K562 (cell line): ENCODE measurements around the gene MYO3B. TPM values are rescaled to one million over a fixed set of nuclear protein-coding genes. Genes with fewer than 3 reads are reported as not detected.

Experiments used
- ATAC-seq: fragments of 200-7000 bp; cut with Tn5 transposase; 3 replicates; pipeline ENCODE4 v1.9.1; 2020; ENCODE audit warnings: moderate library complexity
- BruUV-seq: library from RNA; stranded (reverse); fragments of 400-500 nt; replicated peaks from 2 replicates; lab custom pipeline; 2021; lab: Mats Ljungman, UMichigan
- CTCF ChIA-PET: fragments of 300-600 bp; formaldehyde crosslinking; extraction: SDS; loops from one replicate; lab custom pipeline; 2021; ENCODE audit warnings: low intra/inter-chr PET ratio; lab: Yijun Ruan, JAX
- POLR2A ChIA-PET: fragments of 300-600, 350-650 bp; sonication (Branson Sonifier 250); formaldehyde crosslinking; extraction: SDS; loops from one replicate; lab custom pipeline; 2021; ENCODE audit warnings: antibody characterized with exemption, inconsistent platforms; lab: Yijun Ruan, JAX
- DNase-seq, 4 experiments: peaks; one replicate each; pipeline versions ENCODE4 v3.0.0 to v3.0.0-alpha.2; 2011 to 2018; ENCODE audit warnings: low spot score in 3 of 4, mixed read lengths in 3 of 4; ENCODE audit errors: extremely low read depth in 1 of 4
- FAIRE-seq: peaks from 2 replicates; lab custom pipeline; 2011; peaks lifted over from hg19 to GRCh38; lab: Jason Lieb, UNC
- H2AFZ ChIP-seq: 2 replicates; pipeline ENCODE4 v1.6.0; 2011; ENCODE audit warnings: low read depth, low read length, control low read depth, inconsistent platforms
- H3K27ac ChIP-seq: fragments of 200-600 bp; 3 replicates; pipeline ENCODE4 v1.8.0; 2011; ENCODE audit warnings: low read depth, mild to moderate bottlenecking, control low read depth, inconsistent platforms, low read length, moderate library complexity, mixed read lengths; ENCODE audit errors: extremely low read depth
- H3K27me3 ChIP-seq, 2 experiments: fragments of 300-600 bp in 1 of 2; 2 replicates in 1 of 2; 3 replicates in 1 of 2; pipeline versions ENCODE4 v1.6.0 to v1.8.0; 2011; ENCODE audit warnings: inconsistent platforms in 2 of 2, low read length in 2 of 2, mild to moderate bottlenecking in 1 of 2, mixed read lengths in 1 of 2, moderate library complexity in 1 of 2; ENCODE audit not compliant: control insufficient read depth in 2 of 2, insufficient read depth in 2 of 2
- H3K36me3 ChIP-seq: fragments of 300-600 bp; 3 replicates; pipeline ENCODE4 v1.8.0; 2011; ENCODE audit warnings: mild to moderate bottlenecking, low read length, inconsistent platforms; ENCODE audit not compliant: control insufficient read depth, insufficient read depth
- H3K4me1 ChIP-seq, 2 experiments: fragments of 200-600 bp in 1 of 2; replicated peaks in 1 of 2; 2 replicates in 1 of 2; 3 replicates in 1 of 2; pipeline versions ENCODE4 v1.5.1 to v1.8.0; 2011; ENCODE audit warnings: inconsistent platforms in 2 of 2, low read length in 2 of 2, mild to moderate bottlenecking in 1 of 2, mixed read lengths in 1 of 2, moderate library complexity in 1 of 2; ENCODE audit not compliant: control insufficient read depth in 2 of 2, insufficient read depth in 2 of 2
- H3K4me2 ChIP-seq: 2 replicates; pipeline ENCODE4 v1.6.1; 2011; ENCODE audit warnings: low read length, control low read depth, inconsistent platforms, mixed read lengths; ENCODE audit not compliant: insufficient read depth
- H3K4me3 ChIP-seq: fragments of 200-600 bp; sonication (generic), shearing (Covaris generic); 2 replicates; pipeline ENCODE4 v1.5.1; 2016; ENCODE audit warnings: control low read depth, inconsistent platforms
- H3K79me2 ChIP-seq: fragments of 200-600 bp; 3 replicates; pipeline ENCODE4 v1.8.0; 2011; ENCODE audit warnings: low read length, inconsistent platforms; ENCODE audit not compliant: control insufficient read depth, insufficient read depth
- H3K9ac ChIP-seq, 2 experiments: 2 replicates each; pipeline versions ENCODE4 v1.6.0 to v1.6.1; 2011; ENCODE audit warnings: low read depth in 2 of 2, low read length in 2 of 2, control low read depth in 1 of 2, inconsistent platforms in 1 of 2, mild to moderate bottlenecking in 1 of 2, mixed read lengths in 1 of 2; ENCODE audit not compliant: insufficient read depth in 1 of 2
- H3K9me1 ChIP-seq: one replicate; pipeline ENCODE4 v1.6.0; 2011; ENCODE audit warnings: inconsistent platforms, mild to moderate bottlenecking, low read length, moderate library complexity; ENCODE audit not compliant: control insufficient read depth, insufficient read depth
- H3K9me3 ChIP-seq: replicated peaks from 2 replicates; pipeline ENCODE4 v1.5.1; 2011; ENCODE audit warnings: low read depth, low read length, inconsistent platforms; ENCODE audit not compliant: control insufficient read depth, insufficient read depth
- H4K20me1 ChIP-seq: replicated peaks from 2 replicates; pipeline ENCODE4 v1.6.1; 2011; ENCODE audit warnings: low read length, inconsistent platforms, mixed read lengths; ENCODE audit not compliant: control insufficient read depth, insufficient read depth
- ARID1B ChIP-seq: fragments of 450-650 bp; IDR thresholded peaks from 2 replicates; pipeline ENCODE4 v1.6.1; 2016; ENCODE audit warnings: antibody characterized with exemption, mild to moderate bottlenecking, inconsistent platforms
- DPF2 ChIP-seq: fragments of 450-650 bp; IDR thresholded peaks from 2 replicates; pipeline ENCODE4 v1.6.1; 2016
- HNRNPL ChIP-seq: fragments of 200-400 bp; formaldehyde crosslinking; IDR thresholded peaks from 2 replicates; pipeline ENCODE4 v1.6.1; 2017; ENCODE audit warnings: low read depth, mild to moderate bottlenecking, low read length
- JUND ChIP-seq, 2 experiments: IDR thresholded peaks; 2 replicates in 1 of 2; 3 replicates in 1 of 2; pipeline ENCODE4 v1.6.1; 2011; ENCODE audit warnings: borderline replicate concordance in 2 of 2, low read depth in 2 of 2, low read length in 2 of 2, improper control_type of control experiment in 1 of 2, missing biosample characterization in 1 of 2, missing genetic modification characterization in 1 of 2, missing genetic modification reagents in 1 of 2
- L3MBTL2 ChIP-seq: fragments of 450-650 bp; IDR thresholded peaks from 2 replicates; pipeline ENCODE4 v1.6.1; 2016; ENCODE audit warnings: mild to moderate bottlenecking, moderate library complexity
- NR2C1 ChIP-seq, 2 experiments: fragments of 450-650 bp; IDR thresholded peaks; 2 replicates each; pipeline ENCODE4 v1.6.1; 2017; ENCODE audit warnings: mild to moderate bottlenecking in 2 of 2, antibody characterized with exemption in 1 of 2, inconsistent platforms in 1 of 2, missing compliant biosample characterization in 1 of 2, missing genetic modification characterization in 1 of 2
- OTX1 ChIP-seq: fragments of 450-650 bp; formaldehyde crosslinking; IDR thresholded peaks from 2 replicates; pipeline ENCODE4 v1.4.0; 2022; ENCODE audit warnings: mild to moderate bottlenecking
- TEAD4 ChIP-seq, 2 experiments: sonication (generic) in 1 of 2; formaldehyde crosslinking in 1 of 2; IDR thresholded peaks; 2 replicates each; pipeline versions ENCODE4 v1.6.1 to v1.8.0; 2012 to 2022; ENCODE audit warnings: borderline replicate concordance in 1 of 2, inconsistent platforms in 1 of 2, low read length in 1 of 2, mild to moderate bottlenecking in 1 of 2, missing genetic modification reagents in 1 of 2
- THRAP3 ChIP-seq: fragments of 450-650 bp; IDR thresholded peaks from 2 replicates; pipeline ENCODE4 v1.6.1; 2016; ENCODE audit warnings: mild to moderate bottlenecking, inconsistent platforms, borderline replicate concordance
- in situ Hi-C: fragments of 300-500 bp; cut with MboI; formaldehyde crosslinking; loops from 4 replicates; pipeline ENCODE4 v1.15.0; 2018; ENCODE audit warnings: inconsistent platforms, mixed read lengths
- intact Hi-C: fragments of 100-400 bp; cut with micrococcal nuclease; formaldehyde crosslinking; loops from 2 replicates; pipeline ENCODE4 v1.14.2; 2022
- polyA plus RNA-seq, 8 experiments: library from polyadenylated mRNA; depleted of rRNA in 4 of 8; stranded (reverse) in 5 of 8; unstranded in 3 of 8; fragments of >200 nt; fragmentation: Nextera tagmentation in 2 of 8; fragmentation: Illumina TruSeq in 1 of 8; extraction: Ambion mirVana in 2 of 8; extraction: Trizol in 1 of 8; gene quantifications; 2 replicates each; pipeline versions ENCODE4 v1.2.1 to v1.2.3, GENCODE V29; 2011 to 2014; ENCODE audit warnings: inconsistent platforms in 1 of 8, missing spikeins in 1 of 8
- total RNA-seq, 7 experiments: library from RNA; depleted of rRNA in 6 of 7; stranded (reverse); fragments of >200 nt in 6 of 7; fragmentation: Illumina TruSeq in 2 of 7; extraction: Trizol in 2 of 7; gene quantifications; 2 replicates each; pipeline versions ENCODE4 v1.2.1 to v1.2.3, GENCODE V29; 2011 to 2021; ENCODE audit warnings: low replicate concordance in 1 of 7
- TF ChIP-seq, protein P1 (sequence below), 3 experiments: fragments of 200-800 bp in 1 of 3; fragments of 250-450 bp in 1 of 3; fragments of 450-650 bp in 1 of 3; sonication (Bioruptor Pico) in 1 of 3; sonication (Bioruptor generic) in 1 of 3; formaldehyde crosslinking in 1 of 3; IDR thresholded peaks; 2 replicates each; pipeline versions ENCODE4 v1.6.1 to v1.8.0; 2016 to 2022; ENCODE audit warnings: mild to moderate bottlenecking in 2 of 3, missing genetic modification characterization in 2 of 3, missing compliant biosample characterization in 1 of 3, moderate library complexity in 1 of 3
- TF ChIP-seq, protein P2 (sequence below), 2 experiments: fragments of 450-650 bp in 1 of 2; sonication (generic) in 1 of 2; formaldehyde crosslinking in 1 of 2; IDR thresholded peaks in 1 of 2; conservative IDR thresholded peaks in 1 of 2; 2 replicates each; pipeline versions ENCODE4 v1.6.1 to v1.8.1; 2016 to 2023; ENCODE audit warnings: mild to moderate bottlenecking in 2 of 2, moderate library complexity in 2 of 2, inconsistent platforms in 1 of 2, missing genetic modification reagents in 1 of 2
- TF ChIP-seq, protein P3 (sequence below): fragments of 450-650 bp; formaldehyde crosslinking; IDR thresholded peaks from 2 replicates; pipeline ENCODE4 v1.4.0; 2022; ENCODE audit warnings: missing genetic modification characterization

The MYO3B gene
- total and polyA plus RNA-seq, 9 of the 15 experiments (the other 6 are each of a cell fraction or from before 2014, with no cell fraction given): 2.7 to 6.5 (median 3.6) TPM

DNA sequence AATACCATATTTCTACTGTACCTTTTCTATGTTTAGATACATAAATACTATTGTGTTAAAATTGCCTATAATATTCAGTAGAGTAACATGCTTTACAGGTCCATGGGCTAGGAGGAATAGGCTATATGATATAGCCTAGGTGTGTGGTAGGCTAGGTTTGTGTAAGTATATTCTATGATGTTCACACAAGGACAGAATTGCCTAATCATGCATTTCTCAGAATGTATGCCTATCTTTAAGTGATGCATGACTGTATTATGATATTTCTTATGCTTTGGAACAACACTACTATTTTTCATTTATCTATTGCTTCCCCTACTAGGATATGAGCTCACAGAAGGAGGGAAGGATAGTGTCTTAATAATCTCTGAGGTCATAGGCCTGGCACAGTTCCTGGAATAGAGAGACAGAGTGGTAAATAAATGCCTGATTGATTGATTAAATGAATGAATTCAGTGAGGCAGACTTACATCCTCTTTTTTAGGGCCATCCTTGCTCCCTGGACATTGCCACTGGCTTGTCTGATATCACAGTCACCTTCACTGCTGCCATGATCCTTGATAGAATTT is 121.0 kb downstream of the MYO3B start:
- in situ Hi-C loops: no loop called here
- Histone ChIP-seq H3K9me1 (no peaks in the 10 kb centered on the region), H3K4me1 (peaks cover 0 to 22% of the 10 kb centered on the region in 2 experiments; a peak in 3 of 5 replicates), H3K27me3 (no peaks in the 10 kb centered on the region), H3K79me2 (no peaks in the 10 kb centered on the region), H3K27ac (peak overlapping the region; percentile 9; the same call in 1 of the 3 replicates), H3K9me3 (peaks cover 5% of the 10 kb centered on the region), H4K20me1 (no peaks in the 10 kb centered on the region), H3K4me2 (peak overlapping the region; percentile 4; the same call in 1 of the 2 replicates), H3K4me3 (no peak overlapping the region), H3K9ac (no peak overlapping the region), H2AFZ (peak overlapping the region; percentile 13), H3K36me3 (no peaks in the 10 kb centered on the region)
- BruUV-seq: no TSS peak
- intact Hi-C loops: no loop called here
- ATAC-seq (peak; percentile 67), DNase-seq (peak in 2 of 4 experiments; percentile 27 to 57), FAIRE-seq (no peak)
- POLR2A ChIA-PET: interaction anchor here (0.6 to 1.6 kb wide), 2 partner anchors 70 to 469 kb away, joined by 3 read pairs; no protein-coding TSS in a partner anchor
- CTCF ChIA-PET: no interaction called here
- TF ChIP-seq HNRNPL (no peak), NR2C1 (IDR thresholded peaks at IDR 0.05) (no peak), NR2C1 (tag; IDR thresholded peaks at IDR 0.05) (no peak), DPF2 (peak; percentile 73), ARID1B (peak; percentile 77; the same call in 1 of the 2 replicates), L3MBTL2 (no peak), JUND (IDR thresholded peaks at IDR 0.05; ENCODE audit: borderline replicate concordance, low read depth, low read length) (no peak; the same call in 1 of the 2 replicates), JUND (tag; IDR thresholded peaks at IDR 0.05; ENCODE audit: borderline replicate concordance, low read depth, low read length) (peak; percentile 46; the same call in 1 of the 3 replicates), THRAP3 (no peak), TEAD4 (IDR thresholded peaks at IDR 0.05; ENCODE audit: low read length) (peak; percentile 49; the same call in 1 of the 2 replicates), TEAD4 (CRISPR knock-in tag; IDR thresholded peaks at IDR 0.05; ENCODE audit: borderline replicate concordance) (no peak), OTX1 (CRISPR knock-in tag) (no peak)
- TF ChIP-seq, protein P1, sequence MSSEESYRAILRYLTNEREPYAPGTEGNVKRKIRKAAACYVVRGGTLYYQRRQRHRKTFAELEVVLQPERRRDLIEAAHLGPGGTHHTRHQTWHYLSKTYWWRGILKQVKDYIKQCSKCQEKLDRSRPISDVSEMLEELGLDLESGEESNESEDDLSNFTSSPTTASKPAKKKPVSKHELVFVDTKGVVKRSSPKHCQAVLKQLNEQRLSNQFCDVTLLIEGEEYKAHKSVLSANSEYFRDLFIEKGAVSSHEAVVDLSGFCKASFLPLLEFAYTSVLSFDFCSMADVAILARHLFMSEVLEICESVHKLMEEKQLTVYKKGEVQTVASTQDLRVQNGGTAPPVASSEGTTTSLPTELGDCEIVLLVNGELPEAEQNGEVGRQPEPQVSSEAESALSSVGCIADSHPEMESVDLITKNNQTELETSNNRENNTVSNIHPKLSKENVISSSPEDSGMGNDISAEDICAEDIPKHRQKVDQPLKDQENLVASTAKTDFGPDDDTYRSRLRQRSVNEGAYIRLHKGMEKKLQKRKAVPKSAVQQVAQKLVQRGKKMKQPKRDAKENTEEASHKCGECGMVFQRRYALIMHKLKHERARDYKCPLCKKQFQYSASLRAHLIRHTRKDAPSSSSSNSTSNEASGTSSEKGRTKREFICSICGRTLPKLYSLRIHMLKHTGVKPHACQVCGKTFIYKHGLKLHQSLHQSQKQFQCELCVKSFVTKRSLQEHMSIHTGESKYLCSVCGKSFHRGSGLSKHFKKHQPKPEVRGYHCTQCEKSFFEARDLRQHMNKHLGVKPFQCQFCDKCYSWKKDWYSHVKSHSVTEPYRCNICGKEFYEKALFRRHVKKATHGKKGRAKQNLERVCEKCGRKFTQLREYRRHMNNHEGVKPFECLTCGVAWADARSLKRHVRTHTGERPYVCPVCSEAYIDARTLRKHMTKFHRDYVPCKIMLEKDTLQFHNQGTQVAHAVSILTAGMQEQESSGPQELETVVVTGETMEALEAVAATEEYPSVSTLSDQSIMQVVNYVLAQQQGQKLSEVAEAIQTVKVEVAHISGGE (CRISPR knock-in tag; IDR thresholded peaks at IDR 0.05): no peak
- TF ChIP-seq, protein P2, sequence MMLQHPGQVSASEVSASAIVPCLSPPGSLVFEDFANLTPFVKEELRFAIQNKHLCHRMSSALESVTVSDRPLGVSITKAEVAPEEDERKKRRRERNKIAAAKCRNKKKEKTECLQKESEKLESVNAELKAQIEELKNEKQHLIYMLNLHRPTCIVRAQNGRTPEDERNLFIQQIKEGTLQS (IDR thresholded peaks at IDR 0.05): peak; percentile 49
- TF ChIP-seq, protein P2 (CRISPR knock-in tag; conservative IDR thresholded peaks at IDR 0.05): no peak
- TF ChIP-seq, protein P3, sequence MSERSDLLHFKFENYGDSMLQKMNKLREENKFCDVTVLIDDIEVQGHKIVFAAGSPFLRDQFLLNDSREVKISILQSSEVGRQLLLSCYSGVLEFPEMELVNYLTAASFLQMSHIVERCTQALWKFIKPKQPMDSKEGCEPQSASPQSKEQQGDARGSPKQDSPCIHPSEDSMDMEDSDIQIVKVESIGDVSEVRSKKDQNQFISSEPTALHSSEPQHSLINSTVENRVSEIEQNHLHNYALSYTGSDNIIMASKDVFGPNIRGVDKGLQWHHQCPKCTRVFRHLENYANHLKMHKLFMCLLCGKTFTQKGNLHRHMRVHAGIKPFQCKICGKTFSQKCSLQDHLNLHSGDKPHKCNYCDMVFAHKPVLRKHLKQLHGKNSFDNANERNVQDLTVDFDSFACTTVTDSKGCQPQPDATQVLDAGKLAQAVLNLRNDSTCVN: no peak
